ENCODE data around the gene THOC7.

THOC7 gene

DNA sequence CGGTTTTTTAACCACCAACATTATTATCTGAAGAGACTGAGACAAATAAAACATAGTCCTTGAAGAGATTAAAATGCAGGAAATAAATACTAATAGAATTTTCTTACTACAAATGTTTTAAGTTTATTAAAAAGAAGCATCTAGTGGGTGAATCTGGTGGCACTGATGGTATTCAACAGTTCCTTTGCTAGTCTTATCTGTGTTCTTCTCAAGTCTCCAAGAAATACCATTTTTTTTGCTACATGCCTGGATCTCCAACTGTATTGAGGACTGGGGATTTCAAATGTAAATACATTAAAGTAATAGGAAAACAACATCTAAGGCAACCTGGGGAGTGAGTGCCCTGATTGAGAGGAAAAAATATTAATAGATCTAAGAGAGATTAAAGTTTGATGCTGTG lies 21.9 kb downstream of the THOC7 start:
- Histone ChIP-seq H3K79me2 (ENCODE audit: low read length) (no peaks in the 10 kb centered on the region), H3K4me1 (ENCODE audit: low read length) (no peaks in the 10 kb centered on the region), H3K9me2 (replicated peaks; ENCODE audit: insufficient read depth, low read length) (no peaks in the 10 kb centered on the region), H4K20me1 (ENCODE audit: insufficient read depth, low read length) (no peaks in the 10 kb centered on the region), H3K9me3 (replicated peaks; ENCODE audit: insufficient read depth, low read length) (no peaks in the 10 kb centered on the region), H3K9ac (ENCODE audit: low read length) (no peak overlapping the region), H3K27me3 (replicated peaks; ENCODE audit: insufficient read depth, low read length) (no peaks in the 10 kb centered on the region), H3K36me3 (replicated peaks; ENCODE audit: insufficient read depth, low read length) (no peaks in the 10 kb centered on the region; the same call in 1 of the 2 replicates), H3K4me2 (ENCODE audit: low read depth, low read length) (no peak overlapping the region), H3K4me3 (ENCODE audit: low read length) (no peak overlapping the region), H3F3A (ENCODE audit: insufficient read depth, low read length) (no peaks in the 10 kb centered on the region), H3K27ac (ENCODE audit: low read length) (no peak overlapping the region), H2AFZ (ENCODE audit: low read length) (no peak overlapping the region)
- no peak for DNase-seq
- TF ChIP-seq, protein P1, sequence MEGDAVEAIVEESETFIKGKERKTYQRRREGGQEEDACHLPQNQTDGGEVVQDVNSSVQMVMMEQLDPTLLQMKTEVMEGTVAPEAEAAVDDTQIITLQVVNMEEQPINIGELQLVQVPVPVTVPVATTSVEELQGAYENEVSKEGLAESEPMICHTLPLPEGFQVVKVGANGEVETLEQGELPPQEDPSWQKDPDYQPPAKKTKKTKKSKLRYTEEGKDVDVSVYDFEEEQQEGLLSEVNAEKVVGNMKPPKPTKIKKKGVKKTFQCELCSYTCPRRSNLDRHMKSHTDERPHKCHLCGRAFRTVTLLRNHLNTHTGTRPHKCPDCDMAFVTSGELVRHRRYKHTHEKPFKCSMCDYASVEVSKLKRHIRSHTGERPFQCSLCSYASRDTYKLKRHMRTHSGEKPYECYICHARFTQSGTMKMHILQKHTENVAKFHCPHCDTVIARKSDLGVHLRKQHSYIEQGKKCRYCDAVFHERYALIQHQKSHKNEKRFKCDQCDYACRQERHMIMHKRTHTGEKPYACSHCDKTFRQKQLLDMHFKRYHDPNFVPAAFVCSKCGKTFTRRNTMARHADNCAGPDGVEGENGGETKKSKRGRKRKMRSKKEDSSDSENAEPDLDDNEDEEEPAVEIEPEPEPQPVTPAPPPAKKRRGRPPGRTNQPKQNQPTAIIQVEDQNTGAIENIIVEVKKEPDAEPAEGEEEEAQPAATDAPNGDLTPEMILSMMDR (IDR thresholded peaks at IDR 0.05; ENCODE audit: low read length): no peak
- TF ChIP-seq EZH2phosphoT487 (IDR thresholded peaks at IDR 0.05; ENCODE audit: low read length): no peak
- no peak for TF ChIP-seq EZH2 (optimal IDR thresholded peaks at IDR 0.05; ENCODE audit: low read depth, low read length)

DNA sequence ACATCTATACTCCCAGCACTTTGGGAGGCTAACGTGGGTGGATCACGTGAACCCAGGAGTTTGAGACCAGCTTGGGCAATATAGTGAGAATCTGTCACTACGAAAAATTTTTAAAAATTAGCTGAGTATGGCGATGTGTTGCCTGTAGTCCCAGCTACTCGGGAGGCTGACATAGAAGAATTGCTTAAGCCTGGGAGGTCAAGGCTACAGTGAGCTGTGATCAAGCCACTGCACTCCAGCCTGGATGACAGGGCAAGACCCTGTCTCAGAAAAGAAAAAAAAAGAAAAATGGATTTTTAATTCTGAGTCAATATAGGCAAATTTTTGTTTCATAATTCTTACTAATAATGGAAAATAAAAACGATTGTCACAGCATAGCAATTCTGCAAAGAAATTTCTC lies 31.2 kb downstream of the THOC7 start:
- Histone ChIP-seq H3K4me3 (ENCODE audit: low read length) (no peak overlapping the region), H3K27me3 (replicated peaks; ENCODE audit: insufficient read depth, low read length) (no peaks in the 10 kb centered on the region), H3F3A (ENCODE audit: insufficient read depth, low read length) (no peaks in the 10 kb centered on the region), H3K79me2 (ENCODE audit: low read length) (no peaks in the 10 kb centered on the region), H4K20me1 (ENCODE audit: insufficient read depth, low read length) (no peaks in the 10 kb centered on the region), H3K9me3 (replicated peaks; ENCODE audit: insufficient read depth, low read length) (no peaks in the 10 kb centered on the region), H2AFZ (ENCODE audit: low read length) (no peak overlapping the region), H3K4me2 (ENCODE audit: low read depth, low read length) (no peak overlapping the region), H3K9me2 (replicated peaks; ENCODE audit: insufficient read depth, low read length) (no peaks in the 10 kb centered on the region), H3K27ac (ENCODE audit: low read length) (no peak overlapping the region), H3K9ac (ENCODE audit: low read length) (no peak overlapping the region), H3K4me1 (ENCODE audit: low read length) (no peaks in the 10 kb centered on the region), H3K36me3 (replicated peaks; ENCODE audit: insufficient read depth, low read length) (no peaks in the 10 kb centered on the region; the same call in 1 of the 2 replicates)
- TF ChIP-seq EZH2phosphoT487 (IDR thresholded peaks at IDR 0.05; ENCODE audit: low read length) (no peak), EZH2 (optimal IDR thresholded peaks at IDR 0.05; ENCODE audit: low read depth, low read length) (no peak)
- TF ChIP-seq, protein P1 (IDR thresholded peaks at IDR 0.05; ENCODE audit: low read length): no peak
- no peak for DNase-seq

DNA sequence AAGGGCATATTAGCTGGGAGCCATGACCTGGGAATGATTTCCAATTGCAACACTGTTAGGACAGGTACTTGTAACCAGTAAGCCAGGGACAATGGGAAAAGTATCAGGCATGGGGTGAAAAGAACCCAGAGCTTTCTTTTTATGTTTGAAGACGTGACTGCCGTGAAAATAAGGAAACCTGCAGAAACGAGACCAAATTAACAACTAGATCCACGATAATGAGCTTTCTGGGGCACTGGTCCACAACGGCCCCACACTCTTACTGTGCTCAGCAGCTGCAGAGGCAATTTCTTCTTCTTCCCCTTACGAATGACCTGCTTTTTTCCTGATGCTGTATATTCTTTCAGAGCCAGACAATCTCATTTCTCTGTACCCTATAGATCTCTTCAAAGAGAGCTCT lies 33.1 kb downstream of the THOC7 start:
- no peaks in the 10 kb centered on the region for H3K9me2 ChIP-seq (replicated peaks; ENCODE audit: insufficient read depth, low read length)
- no peaks in the 10 kb centered on the region for H3K27me3 ChIP-seq (replicated peaks; ENCODE audit: insufficient read depth, low read length)
- H3K9me3 ChIP-seq (replicated peaks; ENCODE audit: insufficient read depth, low read length): no peaks in the 10 kb centered on the region
- H3K4me1 ChIP-seq (ENCODE audit: low read length): no peaks in the 10 kb centered on the region
- DNase-seq: no peak
- H3K4me2 ChIP-seq (ENCODE audit: low read depth, low read length): no peak overlapping the region
- H3K27ac ChIP-seq (ENCODE audit: low read length): no peak overlapping the region
- TF ChIP-seq EZH2phosphoT487 (IDR thresholded peaks at IDR 0.05; ENCODE audit: low read length) (no peak), EZH2 (optimal IDR thresholded peaks at IDR 0.05; ENCODE audit: low read depth, low read length) (no peak)
- TF ChIP-seq, protein P1 (IDR thresholded peaks at IDR 0.05; ENCODE audit: low read length): no peak
- H3F3A ChIP-seq (ENCODE audit: insufficient read depth, low read length): no peaks in the 10 kb centered on the region
- no peak overlapping the region for H2AFZ ChIP-seq (ENCODE audit: low read length)
- H3K79me2 ChIP-seq (ENCODE audit: low read length): no peaks in the 10 kb centered on the region
- no peaks in the 10 kb centered on the region for H4K20me1 ChIP-seq (ENCODE audit: insufficient read depth, low read length)
- no peaks in the 10 kb centered on the region; the same call in 1 of the 2 replicates for H3K36me3 ChIP-seq (replicated peaks; ENCODE audit: insufficient read depth, low read length)
- no peak overlapping the region for H3K4me3 ChIP-seq (ENCODE audit: low read length)
- H3K9ac ChIP-seq (ENCODE audit: low read length): no peak overlapping the region

All from MM.1S (cell line).